HG02678 (cell line): ENCODE measurements around the gene JAK3.
"Not testable (repeated sequence)": the region's sequence is repeated elsewhere in the genome, so short reads cannot be mapped to it uniquely, and the experiment has no call there.

ENCODE experiments used
- ATAC-seq: cut with Tn5 transposase; IDR thresholded peaks from one replicate; pipeline ENCODE4 v1.9.1; 2021; ENCODE audit warnings: mild to moderate bottlenecking, moderate library complexity; ENCODE audit not compliant: unreplicated experiment

The JAK3 gene

GRCh38 chr19:17847538-17848366 lies at the start of gene JAK3:
Gene JAK3, minus strand, starts transcription at chr19:17847982. Its CDS starts 3,565 bp downstream, at chr19:17844417.
- ATAC-seq = peak; percentile 67

GRCh38 chr19:17893766-17894165 lies 46.0 kb upstream of the JAK3 start:
- ATAC-seq = no peak

GRCh38 chr19:17889609-17890214 lies 41.9 kb upstream of the JAK3 start:
- no peak for ATAC-seq

DNA sequence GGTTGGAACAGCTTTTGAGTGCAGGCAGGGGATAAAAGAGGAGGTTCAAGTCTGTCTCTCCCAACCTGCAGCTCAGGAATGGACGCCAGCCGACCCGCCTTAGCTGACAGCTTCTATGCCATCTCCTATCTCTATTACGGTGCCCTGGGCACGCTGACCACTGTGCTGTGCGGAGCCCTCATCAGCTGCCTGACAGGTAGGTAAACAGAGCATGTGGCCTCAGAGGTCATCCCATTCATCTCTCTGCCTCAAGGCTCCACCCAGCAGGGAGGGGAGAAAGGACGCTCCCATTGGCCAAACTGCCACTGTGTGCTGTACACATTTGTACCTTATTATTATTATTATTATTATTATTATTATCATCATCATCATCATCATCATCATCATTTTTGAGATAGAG lies 40.5 kb upstream of the JAK3 start:
- ATAC-seq = no peak

DNA sequence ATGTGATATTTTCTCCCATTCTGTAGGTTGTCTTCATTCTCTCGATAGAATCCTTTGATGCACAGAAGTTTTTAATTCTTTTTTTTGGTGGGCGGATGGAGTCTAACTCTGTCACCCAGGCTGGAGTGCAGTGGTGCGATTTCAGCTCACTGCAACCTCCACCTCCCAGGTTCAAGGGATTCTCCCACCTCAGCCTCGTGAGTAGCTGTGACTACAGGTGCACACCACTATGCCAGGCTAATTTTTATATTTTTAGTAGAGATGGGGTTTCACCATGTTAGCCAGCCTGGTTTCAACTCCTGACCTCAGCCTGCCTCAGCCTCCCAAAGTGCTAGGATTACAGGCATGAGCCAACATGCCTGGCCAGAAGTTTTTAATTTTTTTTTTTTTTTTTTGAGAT lies 39.4 kb upstream of the JAK3 start:
- not testable (repeated sequence) for ATAC-seq

- no peak for ATAC-seq
These were observed 38.7 kb upstream of the JAK3 start for GRCh38 chr19:17886515-17886914.

GRCh38 chr19:17883627-17884410 lies 36.0 kb upstream of the JAK3 start:
- ATAC-seq = no peak

DNA sequence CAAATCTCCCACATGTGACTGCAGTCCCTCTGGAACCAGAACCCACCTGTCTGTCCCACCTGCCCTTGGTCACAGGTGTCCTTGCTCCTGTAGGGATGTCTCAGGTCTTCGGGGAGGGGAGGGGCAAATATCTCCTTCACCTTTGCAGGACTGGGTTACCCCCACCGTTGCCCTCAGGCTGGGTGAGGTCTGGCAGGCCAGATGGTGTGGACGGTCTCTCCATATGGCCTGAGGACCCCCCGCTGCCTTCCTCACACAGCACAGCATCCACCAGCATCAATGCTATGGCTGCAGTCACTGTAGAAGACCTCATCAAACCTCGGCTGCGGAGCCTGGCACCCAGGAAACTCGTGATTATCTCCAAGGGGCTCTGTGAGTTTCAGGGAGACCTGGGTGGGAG lies 33.9 kb upstream of the JAK3 start:
- ATAC-seq = no peak

DNA sequence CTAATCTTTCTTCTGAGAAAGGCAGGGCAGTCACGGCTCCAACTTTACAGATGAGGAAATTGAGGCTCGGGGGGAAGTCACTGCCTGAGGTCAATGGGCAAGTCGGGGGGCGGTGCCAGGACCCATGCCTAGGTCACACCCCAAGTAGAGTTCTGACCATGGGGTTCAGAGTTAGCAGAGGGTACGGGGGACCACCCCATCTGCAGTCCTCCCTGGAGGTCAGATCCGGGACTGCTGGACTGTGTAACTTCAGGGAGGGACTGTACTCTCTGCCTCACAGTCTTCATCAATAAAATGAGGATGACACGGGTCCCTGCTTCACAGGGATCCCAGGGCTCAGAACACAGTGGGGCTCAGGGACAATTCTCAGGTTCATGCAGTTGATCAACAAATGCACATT lies 31.7 kb upstream of the JAK3 start:
- ATAC-seq = no peak

DNA sequence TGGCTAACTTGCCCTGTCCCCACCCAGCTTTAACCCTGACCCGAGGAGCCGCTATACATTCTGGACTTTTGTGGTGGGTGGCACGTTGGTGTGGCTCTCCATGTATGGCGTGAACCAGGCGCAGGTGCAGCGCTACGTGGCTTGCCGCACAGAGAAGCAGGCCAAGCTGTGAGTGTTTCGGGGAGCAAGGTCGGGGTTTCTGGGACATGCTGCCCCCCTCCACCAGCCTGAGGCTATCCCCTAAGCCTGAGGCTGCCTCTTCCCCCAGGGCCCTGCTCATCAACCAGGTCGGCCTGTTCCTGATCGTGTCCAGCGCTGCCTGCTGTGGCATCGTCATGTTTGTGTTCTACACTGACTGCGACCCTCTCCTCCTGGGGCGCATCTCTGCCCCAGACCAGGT lies 29.9 kb upstream of the JAK3 start:
- ATAC-seq = no peak

- ATAC-seq = no peak
These were observed 27.0 kb upstream of the JAK3 start for GRCh38 chr19:17874758-17875135.

- no peak for ATAC-seq
These were observed 26.3 kb upstream of the JAK3 start for GRCh38 chr19:17873786-17874757.

GRCh38 chr19:17872251-17873001 lies 24.6 kb upstream of the JAK3 start:
- ATAC-seq = no peak

GRCh38 chr19:17871878-17872250 lies 24.1 kb upstream of the JAK3 start, which contains the start of gene SLC5A5:
Gene SLC5A5, plus strand, starts transcription at chr19:17871945. Its CDS starts 375 bp downstream, at chr19:17872320.
- no peak for ATAC-seq

DNA sequence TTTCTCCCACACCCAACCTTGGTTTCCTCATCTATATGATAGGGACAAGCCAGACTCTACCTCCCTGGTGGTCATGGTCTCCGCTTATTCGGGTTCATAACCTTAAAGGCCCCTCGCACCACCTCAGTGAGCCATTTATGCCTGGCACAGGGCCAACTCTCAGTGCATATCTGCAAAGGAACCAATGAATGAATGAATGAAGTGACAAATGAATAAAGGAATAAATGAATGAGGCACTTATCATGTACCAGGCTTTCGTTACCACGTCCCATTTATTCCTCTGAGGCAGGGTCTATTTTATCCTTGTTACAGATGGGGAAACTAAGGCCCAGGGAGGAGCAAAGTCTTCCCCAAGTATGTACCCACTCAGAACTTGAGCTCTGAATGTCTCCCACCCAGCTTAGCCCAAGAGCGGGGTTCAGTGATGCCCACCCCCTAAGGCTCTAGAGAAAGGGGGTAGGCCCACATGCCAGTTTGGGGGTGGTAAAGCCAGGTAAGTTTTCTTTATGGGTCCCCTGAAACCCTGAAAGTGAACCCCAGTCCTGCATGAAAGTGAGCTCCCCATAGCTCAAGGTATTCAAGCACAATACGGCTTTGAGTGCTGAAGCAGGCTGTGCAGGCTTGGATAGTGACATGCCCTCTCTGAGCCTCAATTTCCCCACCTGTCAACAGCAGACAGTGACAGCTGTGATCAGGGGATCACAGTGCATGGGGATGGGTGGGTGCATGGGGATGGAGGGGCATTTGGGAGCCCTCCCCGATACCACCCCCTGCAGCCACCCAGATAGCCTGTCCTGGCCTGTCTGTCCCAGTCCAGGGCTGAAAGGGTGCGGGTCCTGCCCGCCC lies 23.5 kb upstream of the JAK3 start:
- no peak for ATAC-seq

GRCh38 chr19:17869114-17869608 lies 21.4 kb upstream of the JAK3 start:
- ATAC-seq = no peak

DNA sequence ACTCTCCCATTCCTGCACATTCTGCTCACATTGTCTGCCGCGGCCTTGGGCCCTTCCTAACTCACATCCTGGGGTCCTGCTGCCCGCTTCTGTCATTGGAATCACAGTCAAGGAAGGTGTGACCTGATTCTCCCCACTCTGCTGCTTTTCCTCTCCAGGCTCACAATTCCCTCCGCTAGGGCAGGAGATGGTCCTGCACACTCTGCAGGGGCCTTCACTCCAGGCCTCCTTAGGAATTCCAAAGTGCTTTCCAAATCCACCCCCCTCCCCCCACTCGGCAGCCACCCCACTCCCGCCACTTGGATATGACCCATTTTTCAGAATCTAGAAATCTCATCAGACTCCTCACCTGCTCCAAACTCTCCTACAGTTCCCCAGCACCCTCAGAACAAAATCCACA lies 20.9 kb upstream of the JAK3 start:
- no peak for ATAC-seq

DNA sequence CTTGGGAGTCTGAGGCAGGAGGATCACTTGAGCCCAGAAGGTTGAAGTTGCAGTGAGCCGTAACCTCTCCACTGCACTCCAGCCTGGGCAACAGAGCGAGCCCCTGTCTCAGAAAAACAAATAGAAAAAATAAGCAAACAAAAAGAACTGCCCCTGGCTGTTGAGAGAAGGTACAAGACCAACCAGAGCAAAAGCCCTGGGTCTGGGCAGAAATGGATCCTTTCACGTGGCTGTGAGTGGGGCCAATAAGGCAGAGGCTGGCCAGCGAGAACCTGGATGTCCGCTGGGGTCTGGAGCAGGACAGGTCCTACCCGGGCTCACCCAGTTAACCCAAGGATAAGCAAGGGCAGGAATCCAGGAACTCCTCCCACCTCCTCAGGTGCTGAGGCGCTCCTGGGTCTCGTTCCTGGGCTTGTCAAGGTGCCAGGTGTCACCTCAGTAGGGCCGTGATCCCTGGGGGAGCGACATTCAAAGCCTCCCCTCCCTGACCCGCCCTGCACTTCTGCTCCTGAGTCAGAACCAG lies 19.2 kb upstream of the JAK3 start:
- no peak for ATAC-seq
